Tibial nerve (tissue), 4 donors: ENCODE results near the gene TBC1D5. TPM values are rescaled to one million over a fixed set of nuclear protein-coding genes. Genes with fewer than 3 reads are reported as not detected.
"Not testable (repeated sequence)": the region's sequence is repeated elsewhere in the genome, so short reads cannot be mapped to it uniquely, and the experiment has no call there.

Experiments used
- DNase-seq, 2 donors: peaks; one replicate each; pipeline ENCODE4 v3.0.0-alpha.2; 2019; ENCODE audit warnings: low spot score in 2 of 2
- H3K27ac ChIP-seq, 4 donors: fragments of 200-600 bp; sonication (generic) in 3 of 4; one replicate each; pipeline ENCODE4 v1.5.1; 2017 to 2019; ENCODE audit warnings: mild to moderate bottlenecking in 1 of 4
- H3K27me3 ChIP-seq, 2 donors: fragments of 200-600 bp; sonication (generic) in 1 of 2; one replicate each; pipeline versions ENCODE4 v1.5.1 to v1.6.0; 2017 to 2019
- H3K36me3 ChIP-seq, 3 donors: fragments of 200-600 bp; sonication (generic); one replicate each; pipeline ENCODE4 v1.5.1; 2018 to 2019
- H3K4me1 ChIP-seq, 4 donors: fragments of 200-600 bp; sonication (generic) in 3 of 4; one replicate each; pipeline ENCODE4 v1.5.1; 2017 to 2019
- H3K4me3 ChIP-seq, 4 donors: fragments of 200-600 bp; sonication (generic) in 3 of 4; one replicate each; pipeline ENCODE4 v1.5.1; 2017 to 2019; ENCODE audit warnings: mild to moderate bottlenecking in 1 of 4, moderate library complexity in 1 of 4
- H3K9me3 ChIP-seq, 4 donors: fragments of 200-600 bp; sonication (generic) in 3 of 4; one replicate each; pipeline ENCODE4 v1.5.1; 2017 to 2019
- EP300 ChIP-seq, 2 donors: sonication (generic); formaldehyde crosslinking; IDR thresholded peaks; one replicate each; pipeline ENCODE4 v1.6.1; 2017; ENCODE audit warnings: antibody characterized with exemption in 2 of 2, mild to moderate bottlenecking in 1 of 2
- POLR2A ChIP-seq, 2 donors: fragments of 450-650 bp; IDR thresholded peaks; one replicate each; pipeline ENCODE4 v1.6.1; 2017; ENCODE audit warnings: antibody characterized with exemption in 2 of 2, mild to moderate bottlenecking in 2 of 2, moderate library complexity in 2 of 2
- WGBS, 2 donors: methylation state at CpG; one replicate each; pipeline ENCODE4 v1.1.5; 2018; 5-methylcytosine and 5-hydroxymethylcytosine counted together
- total RNA-seq, 4 donors: library from RNA; depleted of rRNA; stranded (reverse); fragments of >200 nt; gene quantifications; one replicate each; pipeline ENCODE4 v1.1.0, GENCODE V29; 2016
- TF ChIP-seq, protein P1 (sequence below), 5 experiments: fragments of 200-600 bp in 3 of 5; fragments of 450-650 bp in 2 of 5; sonication (generic) in 3 of 5; IDR thresholded peaks; one replicate each; pipeline ENCODE4 v1.5.1; 2016 to 2019; ENCODE audit warnings: antibody characterized with exemption in 5 of 5, mild to moderate bottlenecking in 3 of 5, moderate library complexity in 2 of 5

TBC1D5 gene
- total RNA-seq, 4 donors from 2014 or later = 55.2 to 128 (median 79.4) TPM

DNA sequence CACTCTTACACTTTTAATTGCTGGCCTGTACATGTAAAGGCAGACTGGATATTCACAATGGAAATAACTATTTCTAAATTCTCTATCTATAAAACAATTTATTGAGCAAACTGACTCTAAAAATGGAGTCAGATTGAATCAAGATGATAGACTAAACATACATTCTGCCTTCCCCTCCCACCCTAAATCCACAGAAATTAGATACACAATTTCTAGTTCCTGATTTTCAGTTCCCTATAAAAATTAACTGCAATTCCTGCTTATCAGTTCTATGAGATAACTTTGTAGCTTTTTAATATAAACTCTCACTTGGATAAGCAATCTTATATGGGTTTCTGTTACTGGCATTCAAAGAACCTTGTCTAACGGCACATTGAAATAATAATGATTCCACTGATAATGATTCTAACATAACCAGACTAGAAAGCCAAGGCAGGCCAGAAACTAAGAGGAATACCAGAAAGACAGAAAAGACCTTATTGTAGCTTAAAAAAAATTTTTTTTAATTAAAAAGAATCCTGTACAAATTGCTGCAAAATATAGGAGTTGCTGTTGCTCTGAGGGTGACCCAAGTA, 33.1 kb downstream of the TBC1D5 start:
- H3K27ac ChIP-seq = no peak overlapping the region
- peaks cover 0 to 5% (median 2%) of the 10 kb centered on the region in 4 donors for H3K9me3 ChIP-seq
- DNase-seq = no peak
- no peak for TF ChIP-seq POLR2A (IDR thresholded peaks at IDR 0.05)
- TF ChIP-seq, protein P1, sequence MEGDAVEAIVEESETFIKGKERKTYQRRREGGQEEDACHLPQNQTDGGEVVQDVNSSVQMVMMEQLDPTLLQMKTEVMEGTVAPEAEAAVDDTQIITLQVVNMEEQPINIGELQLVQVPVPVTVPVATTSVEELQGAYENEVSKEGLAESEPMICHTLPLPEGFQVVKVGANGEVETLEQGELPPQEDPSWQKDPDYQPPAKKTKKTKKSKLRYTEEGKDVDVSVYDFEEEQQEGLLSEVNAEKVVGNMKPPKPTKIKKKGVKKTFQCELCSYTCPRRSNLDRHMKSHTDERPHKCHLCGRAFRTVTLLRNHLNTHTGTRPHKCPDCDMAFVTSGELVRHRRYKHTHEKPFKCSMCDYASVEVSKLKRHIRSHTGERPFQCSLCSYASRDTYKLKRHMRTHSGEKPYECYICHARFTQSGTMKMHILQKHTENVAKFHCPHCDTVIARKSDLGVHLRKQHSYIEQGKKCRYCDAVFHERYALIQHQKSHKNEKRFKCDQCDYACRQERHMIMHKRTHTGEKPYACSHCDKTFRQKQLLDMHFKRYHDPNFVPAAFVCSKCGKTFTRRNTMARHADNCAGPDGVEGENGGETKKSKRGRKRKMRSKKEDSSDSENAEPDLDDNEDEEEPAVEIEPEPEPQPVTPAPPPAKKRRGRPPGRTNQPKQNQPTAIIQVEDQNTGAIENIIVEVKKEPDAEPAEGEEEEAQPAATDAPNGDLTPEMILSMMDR (IDR thresholded peaks at IDR 0.05) = no peak
- TF ChIP-seq EP300 (IDR thresholded peaks at IDR 0.05) = no peak
- H3K27me3 ChIP-seq = no peaks in the 10 kb centered on the region
- H3K4me1 ChIP-seq = peaks cover 0 to 4% (median 0%) of the 10 kb centered on the region in 4 donors
- 64 to 80% methylated on average over 1 of the region's 1 CpG for WGBS, 2 donors
- H3K4me3 ChIP-seq = no peak overlapping the region
- H3K36me3 ChIP-seq = peaks cover 0 to 15% (median 3%) of the 10 kb centered on the region in 3 donors

DNA sequence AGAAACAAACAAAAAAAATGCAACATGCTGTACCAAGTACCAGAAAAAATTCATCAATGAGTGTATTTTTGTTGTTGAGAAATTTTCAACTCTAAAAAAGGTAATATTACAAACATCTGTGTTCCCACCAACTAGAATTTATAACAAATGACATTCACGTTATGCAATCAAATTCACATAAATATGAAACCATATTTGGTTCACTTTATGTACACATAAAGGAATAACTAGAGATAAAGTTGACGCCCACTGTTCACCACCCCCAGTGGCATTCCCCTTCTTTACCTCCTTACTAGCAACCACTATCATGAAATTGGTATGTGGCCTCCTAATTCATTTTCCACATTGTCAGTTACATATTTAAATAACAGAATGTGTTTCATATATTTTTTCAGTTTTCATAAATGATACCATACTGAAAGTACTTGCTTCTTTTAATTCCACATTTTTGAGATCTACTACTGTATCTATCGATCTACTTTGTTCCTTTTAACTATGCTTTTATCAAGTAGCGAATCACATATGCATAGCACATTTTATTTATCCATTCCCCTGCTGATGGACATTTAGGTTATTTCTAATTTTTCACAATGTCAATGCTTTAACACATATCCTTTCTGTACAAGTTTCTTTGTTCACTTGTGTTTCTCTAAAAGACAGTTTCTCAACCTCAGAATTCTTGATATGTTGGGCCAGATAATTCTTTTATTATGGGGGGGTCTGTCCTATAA, 34.5 kb downstream of the TBC1D5 start:
- Histone ChIP-seq H3K27ac (no peak overlapping the region), H3K4me3 (no peak overlapping the region), H3K9me3 (no peaks in the 10 kb centered on the region), H3K36me3 (peaks cover 0 to 4% (median 0%) of the 10 kb centered on the region in 3 donors), H3K4me1 (peaks cover 0 to 4% (median 0%) of the 10 kb centered on the region in 4 donors), H3K27me3 (no peaks in the 10 kb centered on the region)
- no peak for DNase-seq
- WGBS, 2 donors = 82 to 83% methylated on average over 4 of the region's 4 CpGs
- TF ChIP-seq EP300 (IDR thresholded peaks at IDR 0.05) (no peak), POLR2A (IDR thresholded peaks at IDR 0.05) (no peak)
- TF ChIP-seq, protein P1 (IDR thresholded peaks at IDR 0.05) = no peak

DNA sequence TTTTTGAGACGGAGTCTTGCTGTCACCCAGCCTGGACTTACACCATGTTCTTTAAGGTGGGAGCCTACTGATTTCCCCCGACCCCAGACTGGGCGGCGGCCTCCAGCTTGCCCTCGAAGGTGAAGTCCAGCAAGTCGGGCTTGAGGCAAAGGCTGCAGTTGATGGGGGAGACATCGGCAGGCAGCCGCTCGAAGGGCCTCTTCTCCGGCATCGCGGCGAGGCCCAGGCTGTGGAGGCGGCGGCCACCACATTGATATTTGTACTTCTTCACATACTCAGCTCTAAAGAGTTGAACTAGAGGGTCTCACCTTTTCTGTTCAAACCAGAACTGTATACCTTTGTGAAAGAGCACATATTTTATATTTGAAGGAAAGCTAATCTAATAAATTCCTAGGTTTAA, 36.4 kb downstream of the TBC1D5 start:
- not testable (repeated sequence) for H3K4me3 ChIP-seq, H3K4me1 ChIP-seq, H3K9me3 ChIP-seq, H3K36me3 ChIP-seq, DNase-seq, H3K27me3 ChIP-seq, H3K27ac ChIP-seq
- WGBS, 2 donors = 97 to 99% methylated on average over 15 of the region's 15 CpGs

DNA sequence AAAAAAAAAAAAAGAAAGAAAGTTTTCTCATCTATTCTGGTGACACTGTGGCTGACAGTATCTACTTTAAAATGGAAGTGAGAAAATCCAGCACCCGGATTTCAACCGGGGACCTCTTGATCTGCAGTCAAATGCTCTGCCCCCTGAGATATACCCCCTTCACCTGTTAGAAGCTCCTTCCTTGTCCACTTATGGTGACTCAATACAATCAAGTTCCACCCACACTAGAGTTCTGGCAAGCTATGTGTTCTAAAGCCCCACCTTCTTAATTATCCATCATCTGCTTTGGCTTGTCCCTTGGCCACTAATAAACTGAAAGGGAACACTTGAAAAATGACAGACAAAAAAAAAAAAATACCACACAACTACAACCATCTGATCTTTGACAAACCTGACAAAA, 42.6 kb downstream of the TBC1D5 start:
- not testable (repeated sequence) for H3K36me3 ChIP-seq, H3K9me3 ChIP-seq, H3K4me1 ChIP-seq, DNase-seq, H3K27me3 ChIP-seq, H3K27ac ChIP-seq, H3K4me3 ChIP-seq
- 92 to 98% methylated on average over 2 of the region's 2 CpGs for WGBS, 2 donors

DNA sequence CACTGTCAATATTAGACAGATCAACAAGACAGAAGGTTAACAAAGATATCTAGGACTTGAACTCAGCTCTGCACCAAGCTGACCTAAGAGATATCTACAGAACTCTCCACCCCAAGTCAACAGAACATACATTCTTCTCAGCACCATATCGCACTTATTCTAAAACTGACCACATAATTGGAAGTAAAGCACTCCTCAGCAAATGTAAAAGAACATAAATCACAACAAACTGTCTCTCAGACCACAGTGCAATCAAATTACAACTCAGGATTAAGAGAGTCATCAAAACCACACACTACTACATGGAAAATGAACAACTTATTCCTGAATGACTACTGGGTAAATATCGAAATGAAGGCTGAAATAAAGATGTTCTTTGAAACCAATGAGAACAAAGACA, 46.8 kb downstream of the TBC1D5 start:
- 83 to 94% methylated on average over 2 of the region's 2 CpGs for WGBS, 2 donors
- not testable (repeated sequence) for DNase-seq, H3K4me3 ChIP-seq, H3K9me3 ChIP-seq, H3K27me3 ChIP-seq, H3K27ac ChIP-seq, H3K4me1 ChIP-seq
- peaks cover 0 to 14% (median 0%) of the 10 kb centered on the region in 3 donors for H3K36me3 ChIP-seq

DNA sequence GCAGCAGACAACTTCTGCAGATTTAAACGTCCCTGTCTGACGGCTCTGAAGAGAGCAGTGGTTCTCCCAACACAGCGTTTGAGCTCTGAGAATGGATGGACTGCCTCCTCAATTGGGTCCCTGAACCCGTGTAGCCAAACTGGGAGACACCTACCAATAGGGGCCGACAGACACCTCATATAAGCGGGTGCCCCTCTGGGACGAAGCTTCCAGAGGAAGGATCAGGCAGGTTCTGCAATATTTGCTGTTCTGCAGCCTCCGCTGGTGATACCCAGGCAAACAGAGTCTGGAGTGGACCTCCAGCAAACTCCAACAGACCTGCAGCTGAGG, 48.8 kb downstream of the TBC1D5 start:
- H3K27me3 ChIP-seq, H3K9me3 ChIP-seq, H3K27ac ChIP-seq, DNase-seq, H3K4me3 ChIP-seq, H3K4me1 ChIP-seq: not testable (repeated sequence)
- 98% methylated on average over 7 to 8 of the region's 8 CpGs for WGBS, 2 donors
- H3K36me3 ChIP-seq = peaks cover 0 to 14% (median 0%) of the 10 kb centered on the region in 3 donors

DNA sequence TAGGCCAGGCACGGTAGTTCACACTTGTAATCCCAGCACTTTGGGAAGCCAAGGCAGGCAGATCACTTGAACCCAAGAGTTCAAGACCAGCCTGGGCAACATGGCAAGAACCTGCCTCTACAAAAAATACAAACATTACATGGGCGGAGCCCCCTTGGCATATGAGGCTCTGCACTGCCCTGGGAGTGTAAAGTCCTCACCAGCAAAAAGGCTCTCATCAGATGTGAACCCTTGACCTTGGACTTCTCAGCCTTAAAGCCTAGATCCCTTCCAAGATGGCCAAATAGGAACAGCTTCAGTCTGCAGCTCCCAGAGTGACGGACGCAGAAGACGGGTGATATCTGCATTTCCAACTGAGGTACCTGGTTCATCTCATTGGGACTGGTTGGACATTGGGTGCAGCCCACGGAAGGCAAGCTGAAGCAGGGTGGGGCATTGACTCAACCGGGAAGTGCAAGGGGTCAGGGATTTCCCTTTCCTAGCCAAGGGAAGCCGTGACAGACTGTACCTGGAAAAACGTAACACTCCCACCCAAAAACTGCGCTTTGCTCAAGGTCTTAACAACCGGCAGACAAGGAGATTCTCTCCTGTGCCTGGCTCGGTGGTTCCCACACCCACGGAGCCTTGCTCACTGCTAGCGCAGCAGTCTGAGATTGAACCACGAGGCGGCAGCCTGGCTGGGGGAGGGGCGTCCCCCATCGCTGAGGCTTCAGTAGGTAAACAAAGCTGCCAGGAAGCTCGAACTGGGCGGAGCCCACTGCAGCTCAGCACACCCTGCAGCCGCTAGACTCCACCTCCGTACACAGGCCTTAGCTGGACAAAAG, 49.4 kb downstream of the TBC1D5 start:
- not testable (repeated sequence) for H3K9me3 ChIP-seq, H3K27me3 ChIP-seq, H3K4me3 ChIP-seq, DNase-seq, H3K4me1 ChIP-seq, H3K27ac ChIP-seq
- H3K36me3 ChIP-seq = peaks cover 0 to 14% (median 0%) of the 10 kb centered on the region in 3 donors
- 92 to 95% methylated on average over 20 to 22 of the region's 22 CpGs for WGBS, 2 donors
